Astrocyte of the spinal cord (primary cell): Measurements from ENCODE around the gene KNTC1.

Source experiments
- DNase-seq: peaks from one replicate; pipeline ENCODE4 v3.0.0; 2011; ENCODE audit warnings: low read depth, low spot score
- H3K4me3 ChIP-seq: 2 replicates; pipeline ENCODE4 v1.5.1; 2011; ENCODE audit warnings: low read depth, mild to moderate bottlenecking, low read length, moderate library complexity
- in situ Hi-C: cut with HindIII; loops from 2 replicates; pipeline ENCODE4 v1.10.0; 2017; ENCODE audit warnings: low sequenced_read_pairs
- TF ChIP-seq, protein P1 (sequence below): IDR thresholded peaks from 2 replicates; pipeline ENCODE4 v1.5.1; 2012; ENCODE audit warnings: low read depth, mild to moderate bottlenecking, low read length, inconsistent platforms

Gene KNTC1

DNA sequence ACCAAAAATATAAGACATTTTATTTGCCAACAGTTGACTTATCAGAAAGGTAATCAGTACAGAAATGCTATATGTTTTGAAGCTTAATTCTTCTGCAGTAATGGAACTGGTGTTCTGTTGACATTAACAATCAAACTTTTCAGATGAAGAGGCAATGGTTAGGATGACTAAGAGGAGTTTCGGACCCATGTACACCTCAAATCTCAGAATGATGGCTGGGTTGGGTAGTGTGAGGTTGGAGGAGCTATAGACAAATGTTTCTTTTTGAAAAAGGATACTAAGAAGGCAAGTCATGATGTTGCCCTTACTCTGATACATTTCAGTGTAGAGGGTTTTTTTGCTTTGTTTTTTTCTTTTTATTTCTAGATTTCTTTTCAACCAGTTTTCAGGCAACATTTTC, 66.9 kb downstream of the KNTC1 start:
- DNase-seq: no peak
- TF ChIP-seq, protein P1, sequence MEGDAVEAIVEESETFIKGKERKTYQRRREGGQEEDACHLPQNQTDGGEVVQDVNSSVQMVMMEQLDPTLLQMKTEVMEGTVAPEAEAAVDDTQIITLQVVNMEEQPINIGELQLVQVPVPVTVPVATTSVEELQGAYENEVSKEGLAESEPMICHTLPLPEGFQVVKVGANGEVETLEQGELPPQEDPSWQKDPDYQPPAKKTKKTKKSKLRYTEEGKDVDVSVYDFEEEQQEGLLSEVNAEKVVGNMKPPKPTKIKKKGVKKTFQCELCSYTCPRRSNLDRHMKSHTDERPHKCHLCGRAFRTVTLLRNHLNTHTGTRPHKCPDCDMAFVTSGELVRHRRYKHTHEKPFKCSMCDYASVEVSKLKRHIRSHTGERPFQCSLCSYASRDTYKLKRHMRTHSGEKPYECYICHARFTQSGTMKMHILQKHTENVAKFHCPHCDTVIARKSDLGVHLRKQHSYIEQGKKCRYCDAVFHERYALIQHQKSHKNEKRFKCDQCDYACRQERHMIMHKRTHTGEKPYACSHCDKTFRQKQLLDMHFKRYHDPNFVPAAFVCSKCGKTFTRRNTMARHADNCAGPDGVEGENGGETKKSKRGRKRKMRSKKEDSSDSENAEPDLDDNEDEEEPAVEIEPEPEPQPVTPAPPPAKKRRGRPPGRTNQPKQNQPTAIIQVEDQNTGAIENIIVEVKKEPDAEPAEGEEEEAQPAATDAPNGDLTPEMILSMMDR: no peak
- H3K4me3 ChIP-seq: no peak overlapping the region
- in situ Hi-C loops: no loop called here

DNA sequence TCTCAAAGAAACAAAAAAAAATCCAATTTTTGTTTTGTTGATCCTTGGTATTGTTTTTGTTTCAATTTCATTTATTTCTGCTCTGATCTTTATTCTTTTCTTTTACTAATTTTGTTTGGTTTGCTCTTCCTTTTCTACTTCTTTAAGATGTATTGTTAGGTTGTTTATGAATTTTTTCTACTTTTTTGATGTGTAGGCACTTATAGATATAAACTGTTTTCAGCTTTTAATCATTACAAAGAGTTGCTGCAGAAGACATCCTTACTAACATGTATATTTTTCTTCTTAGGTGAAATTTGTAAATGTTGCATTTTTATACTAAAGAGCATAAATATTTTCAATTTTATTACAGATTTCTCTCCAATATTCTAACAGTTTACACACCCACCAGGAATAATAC, 69.8 kb downstream of the KNTC1 start:
- TF ChIP-seq, protein P1: no peak
- in situ Hi-C loops: no loop called here
- no peak for DNase-seq
- no peak overlapping the region for H3K4me3 ChIP-seq

DNA sequence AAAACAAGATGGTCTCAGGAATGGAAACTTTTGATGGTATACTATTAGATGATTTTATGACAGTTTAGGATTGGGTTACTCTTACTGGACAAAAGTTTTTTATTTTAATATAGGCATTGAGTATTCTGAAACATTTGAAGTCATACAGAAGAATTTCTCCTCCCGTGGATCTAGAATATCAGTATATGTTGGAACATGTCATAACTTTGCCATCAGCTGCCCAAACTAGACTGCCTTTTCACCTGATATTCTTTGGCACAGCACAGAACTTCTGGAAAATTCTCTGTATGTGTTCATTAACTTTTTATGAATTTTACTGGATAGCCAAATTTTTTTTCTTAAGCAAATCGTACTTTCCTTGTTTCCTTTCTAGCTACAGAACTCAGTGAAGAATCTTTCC, 75.4 kb downstream of the KNTC1 start:
- in situ Hi-C loops: no loop called here
- no peak for DNase-seq
- TF ChIP-seq, protein P1: no peak
- H3K4me3 ChIP-seq: no peak overlapping the region

DNA sequence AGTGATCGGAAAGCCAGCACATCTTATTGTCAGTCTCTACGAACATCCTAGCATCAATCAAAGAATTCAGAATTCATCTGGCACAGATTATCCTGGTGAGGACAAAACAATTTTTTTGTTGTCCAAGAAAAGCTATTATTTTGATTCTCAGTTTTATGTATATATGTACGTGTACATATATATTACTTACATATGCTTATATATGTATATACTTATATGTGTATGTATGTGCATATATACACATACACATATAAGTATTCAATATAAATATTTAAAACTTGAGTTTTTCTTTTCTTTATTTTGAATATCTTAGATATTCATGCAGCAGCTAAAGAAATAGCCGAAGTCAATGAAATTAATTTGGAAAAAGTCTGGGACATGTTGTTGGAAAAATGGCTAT, 77.9 kb downstream of the KNTC1 start:
- TF ChIP-seq, protein P1: no peak
- in situ Hi-C loops: no loop called here
- no peak overlapping the region for H3K4me3 ChIP-seq
- no peak for DNase-seq

DNA sequence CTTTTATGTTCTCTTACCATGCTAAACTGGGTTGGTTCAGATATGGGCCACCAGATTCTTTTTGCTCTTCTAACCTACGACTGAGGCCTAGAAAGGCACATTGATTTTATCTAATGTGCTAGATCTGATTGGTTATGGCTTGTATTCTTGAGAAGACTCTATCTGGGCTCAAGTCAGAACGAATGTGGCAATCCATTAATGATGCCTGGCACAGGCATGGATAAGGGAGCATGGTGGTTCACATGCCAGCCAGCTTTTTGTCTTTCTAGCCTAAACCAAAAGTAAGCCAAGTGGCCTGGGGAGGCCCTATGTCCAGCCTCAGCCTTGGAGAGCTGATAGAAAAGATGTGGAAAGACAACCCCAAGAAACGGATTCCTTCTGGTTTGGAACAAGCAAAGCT, 82.7 kb downstream of the KNTC1 start:
- in situ Hi-C loops: no loop called here
- DNase-seq: no peak
- H3K4me3 ChIP-seq: no peak overlapping the region
- TF ChIP-seq, protein P1: no peak

DNA sequence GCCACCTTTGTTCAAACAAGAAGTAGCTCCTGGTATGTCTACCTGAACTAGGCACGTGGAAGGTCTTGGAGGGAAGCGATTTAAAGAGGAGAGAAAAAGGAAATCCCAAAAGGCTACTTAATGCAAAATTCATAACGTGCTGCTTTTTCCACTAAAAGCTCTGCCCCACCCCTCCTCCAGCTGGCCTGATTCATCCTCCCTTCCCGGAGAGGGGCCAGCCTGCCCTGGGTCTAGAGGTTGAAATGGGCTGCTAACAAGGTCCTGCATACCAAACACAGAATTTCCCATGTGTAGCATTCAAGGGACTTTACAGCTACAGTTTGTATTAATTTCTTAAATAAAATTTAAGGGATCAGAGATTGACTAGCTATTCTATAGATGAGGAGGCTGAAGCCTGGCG, 83.2 kb downstream of the KNTC1 start:
- no peak overlapping the region for H3K4me3 ChIP-seq
- DNase-seq: no peak
- TF ChIP-seq, protein P1: no peak
- in situ Hi-C loops: no loop called here

DNA sequence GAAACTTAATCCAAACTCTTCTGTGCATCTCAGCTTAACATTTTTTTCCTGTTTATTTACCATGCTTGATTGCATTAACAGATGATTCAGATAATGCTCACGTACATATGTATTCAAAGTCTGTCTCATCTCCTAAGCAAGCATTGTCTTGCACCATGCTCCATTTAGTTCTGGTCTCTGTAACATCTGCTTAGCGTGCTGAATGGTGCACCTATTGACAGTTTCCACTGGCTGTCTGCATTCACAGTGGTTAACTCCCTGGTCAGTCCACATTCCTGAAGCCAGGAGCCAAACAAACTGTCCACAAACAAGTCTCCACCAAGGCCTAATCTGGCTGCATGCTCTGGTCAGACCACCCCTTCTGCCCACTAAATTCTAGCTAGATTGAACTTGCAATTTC, 83.9 kb downstream of the KNTC1 start:
- TF ChIP-seq, protein P1: no peak
- in situ Hi-C loops: no loop called here
- no peak overlapping the region for H3K4me3 ChIP-seq
- DNase-seq: no peak
